ENCODE results near the gene PI4KB.

- TF ChIP-seq EP300 (IDR thresholded peaks at IDR 0.05), result peak; percentile 74 to 96
- peak in 2 of 5 experiments; percentile 24 to 33 for TF ChIP-seq CTCF (IDR thresholded peaks at IDR 0.05)
- TF ChIP-seq POLR2A (IDR thresholded peaks at IDR 0.05), result peak; percentile 68 to 85
Observed at GRCh38 chr1:151254217-151255213, 72.7 kb downstream of the PI4KB start, which contains the start of gene PSMD4.
